ENCODE measurements around the gene BACH2.

The BACH2 gene

DNA sequence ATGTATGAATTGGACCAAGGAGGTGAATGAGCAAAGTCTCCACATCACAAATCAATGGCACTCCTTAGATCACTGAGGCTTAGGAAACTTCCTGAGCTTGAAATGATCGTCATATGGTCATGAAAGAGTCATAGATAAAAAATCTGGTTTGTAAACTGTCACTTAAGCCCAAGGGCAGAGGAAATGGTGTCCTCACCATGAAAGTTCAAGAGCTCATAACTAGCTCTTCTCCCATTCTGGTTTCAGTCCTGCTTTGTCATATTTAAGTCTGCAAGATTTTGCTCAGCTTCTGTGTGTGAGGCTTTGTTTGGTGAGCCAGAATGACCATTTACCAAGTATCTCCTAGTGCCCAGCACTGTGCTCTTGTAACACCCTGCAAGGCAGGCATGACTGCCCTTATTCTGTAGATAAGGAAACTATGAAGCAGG lies 341.9 kb downstream of the BACH2 start:
- no peak for DNase-seq

DNA sequence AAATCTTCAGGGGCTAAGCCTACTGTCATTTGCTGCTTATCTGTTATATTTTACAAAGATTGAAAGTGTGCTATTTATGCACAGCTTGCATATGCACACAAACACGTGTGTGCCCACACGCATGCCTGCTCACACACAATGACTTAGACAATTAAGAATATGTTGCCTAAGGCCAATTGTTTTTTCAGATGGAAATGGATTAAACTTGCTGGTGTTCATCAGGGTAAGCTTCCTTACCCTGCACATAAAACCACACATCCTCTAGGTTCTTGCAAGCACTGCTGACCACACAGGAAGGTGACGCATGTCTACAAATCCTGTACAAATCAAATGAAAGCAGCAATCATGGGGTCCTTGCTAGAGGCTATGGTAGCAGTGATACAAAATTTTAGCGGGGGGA lies 344.0 kb downstream of the BACH2 start:
- DNase-seq: peak; percentile 75

DNA sequence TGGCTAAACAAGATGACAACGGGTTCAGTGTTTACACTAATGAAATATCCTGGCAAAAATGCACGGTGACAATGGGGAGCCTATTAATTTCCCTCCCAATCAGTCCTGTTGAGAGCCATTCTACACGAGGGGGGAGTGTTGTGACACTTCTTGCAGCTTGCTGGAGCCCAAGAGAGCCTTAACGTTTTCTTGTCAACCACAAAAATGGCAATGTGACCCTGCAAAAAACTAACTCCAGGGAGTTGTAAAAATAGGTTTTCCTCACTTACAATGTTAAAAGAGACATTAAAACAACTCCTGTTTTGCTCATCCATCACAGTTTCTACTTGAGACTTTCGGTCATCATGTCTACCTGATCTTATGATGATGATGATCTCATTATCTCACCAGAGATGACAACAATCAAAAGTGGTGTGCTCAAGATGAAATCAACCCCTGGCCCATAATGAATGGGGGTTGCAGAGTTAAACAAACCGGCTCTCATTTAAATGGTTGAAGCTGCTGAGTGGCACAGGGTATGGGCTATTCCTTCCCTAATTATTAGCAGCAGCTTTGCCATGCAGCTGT lies 344.5 kb downstream of the BACH2 start:
- no peak for DNase-seq

DNA sequence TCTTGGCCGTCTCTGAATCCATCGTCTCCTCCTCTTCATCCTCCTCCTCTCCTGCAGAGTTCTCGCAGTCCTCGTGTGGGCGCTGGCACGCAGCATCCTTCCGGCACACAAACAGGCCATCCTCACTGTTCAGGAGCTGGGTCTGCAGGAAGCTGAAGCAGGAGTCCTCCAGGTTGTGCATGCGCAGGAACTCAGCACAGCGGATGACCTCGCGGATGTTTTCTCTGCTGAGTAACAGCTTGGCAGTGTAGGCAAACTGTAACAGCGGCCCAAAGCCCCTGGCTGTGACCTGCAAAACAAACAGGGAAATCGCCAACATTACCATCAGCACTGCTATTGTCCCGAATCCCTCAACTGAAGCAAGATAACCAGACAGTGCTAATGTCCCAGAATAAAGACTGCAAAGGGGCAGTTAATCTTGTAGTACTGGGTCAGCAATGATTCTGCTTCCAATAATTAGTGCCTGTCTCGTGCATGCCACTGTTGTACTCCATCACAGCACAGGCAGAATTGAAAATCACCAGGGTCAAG lies 345.0 kb downstream of the BACH2 start:
- DNase-seq: no peak

DNA sequence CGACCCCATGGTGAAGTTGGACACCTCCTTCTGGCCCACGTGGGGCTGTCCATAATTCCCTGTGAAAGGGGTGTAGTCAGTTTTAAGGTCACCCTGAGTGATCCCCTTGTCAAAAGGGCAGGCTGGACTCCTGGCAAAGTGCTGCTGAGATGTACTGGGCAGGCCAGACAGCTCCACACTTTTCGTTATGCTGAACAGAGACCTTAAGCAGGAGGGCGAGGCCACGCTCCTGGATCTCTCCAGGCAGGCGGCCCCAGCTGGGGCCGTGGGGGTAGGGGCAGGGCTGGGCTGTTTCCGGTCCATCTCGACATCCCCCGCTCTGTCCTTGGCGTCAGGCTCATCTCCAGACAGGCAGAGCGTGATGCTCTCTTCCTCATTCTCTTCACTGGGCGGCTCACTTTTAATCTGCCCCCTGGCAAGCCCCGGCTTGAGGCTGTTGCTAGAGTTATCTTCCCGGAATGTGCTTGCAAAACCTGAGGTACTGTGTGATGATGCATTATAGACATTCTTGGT lies 345.7 kb downstream of the BACH2 start:
- no peak for DNase-seq

DNA sequence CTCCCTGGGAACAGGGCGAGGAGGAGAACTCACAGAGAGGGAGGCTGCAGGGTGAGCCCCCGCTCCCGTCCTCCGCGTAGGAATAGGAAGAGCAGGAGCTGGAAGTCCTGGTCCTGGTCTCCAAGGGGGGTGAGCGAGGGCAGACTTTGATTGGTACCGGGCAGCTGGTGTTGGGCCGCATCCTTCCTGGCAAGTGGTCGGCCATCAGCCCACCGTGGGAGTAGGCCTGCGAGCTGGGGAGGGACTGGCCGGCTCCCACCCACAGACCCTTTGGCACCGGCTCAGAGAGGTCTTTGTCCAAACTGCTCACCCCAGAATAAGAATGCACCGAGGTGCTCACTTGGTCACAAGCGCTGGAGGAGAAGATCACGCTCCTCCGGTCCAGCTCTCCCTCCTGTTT lies 346.2 kb downstream of the BACH2 start:
- DNase-seq: no peak

DNA sequence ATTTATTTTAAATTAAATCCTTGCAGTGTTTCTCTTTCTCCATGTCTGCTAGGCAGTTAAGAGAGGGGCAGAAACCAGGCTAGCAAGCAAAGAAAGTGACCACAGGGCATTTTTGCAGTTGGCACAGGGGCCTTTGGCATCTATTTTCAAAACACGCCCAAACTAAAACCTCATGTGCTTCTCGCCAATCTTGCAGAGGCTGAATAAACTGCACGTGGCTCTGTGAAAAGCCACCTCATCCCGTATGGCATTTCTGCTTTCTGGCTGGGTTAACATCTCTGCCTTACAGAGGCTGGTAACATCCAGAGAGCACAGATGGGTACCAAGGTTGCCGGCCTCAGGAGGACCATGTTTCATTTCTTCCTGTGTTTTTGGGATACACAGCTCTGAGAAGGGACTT lies 347.8 kb downstream of the BACH2 start:
- DNase-seq: no peak

DNA sequence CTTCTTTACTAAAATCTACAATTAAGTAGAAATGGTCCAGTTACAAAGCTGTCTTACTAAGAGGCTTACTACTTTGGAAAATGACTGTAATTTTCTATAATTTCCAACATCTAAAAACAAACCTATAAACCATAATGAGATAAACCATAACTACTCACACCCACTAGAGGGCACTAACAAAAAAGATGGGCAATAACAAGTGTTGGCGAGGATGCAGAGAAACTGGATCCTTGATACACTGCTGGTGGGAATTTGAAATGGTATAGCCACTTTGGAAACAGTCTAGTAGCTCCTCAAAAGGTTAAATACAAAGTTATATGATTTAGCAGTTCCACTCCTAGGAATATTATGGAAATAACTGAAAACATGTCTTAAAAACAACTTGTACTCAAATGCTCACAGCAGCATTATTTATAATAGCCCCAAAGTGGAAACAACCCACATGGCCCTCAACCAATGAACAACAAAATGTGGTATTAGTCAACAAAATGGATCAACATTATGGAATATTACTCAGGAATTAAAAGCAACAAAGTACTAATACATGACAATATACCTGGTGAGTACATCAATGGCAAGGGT lies 351.7 kb downstream of the BACH2 start:
- peak; percentile 42 for DNase-seq

DNA sequence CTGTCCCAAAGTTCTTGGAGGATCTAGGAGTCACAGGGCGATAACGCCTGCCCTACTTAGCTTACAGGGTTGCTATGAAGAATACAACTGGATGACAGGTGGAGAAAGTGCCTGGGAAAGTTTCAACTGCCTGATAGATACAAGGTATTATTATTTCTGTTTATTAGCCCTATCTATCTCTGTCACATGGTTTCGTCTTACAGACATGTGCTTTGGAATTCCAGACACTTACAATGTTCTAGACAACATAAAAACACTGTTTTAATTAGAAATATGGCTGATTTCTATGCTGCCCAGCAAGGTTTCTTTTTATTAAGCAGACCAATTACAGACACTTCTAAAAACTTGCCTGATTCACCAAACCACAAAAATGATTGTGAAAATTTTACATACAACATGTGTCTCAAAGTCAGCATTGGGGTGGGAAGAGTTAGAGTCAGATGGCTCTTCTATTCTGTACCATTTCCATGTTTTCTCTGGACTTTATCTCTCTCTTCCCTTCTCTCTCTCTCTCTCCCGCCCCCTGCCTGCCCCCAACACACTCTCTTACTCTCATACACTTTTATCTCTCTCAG lies 352.4 kb downstream of the BACH2 start:
- no peak for DNase-seq

DNA sequence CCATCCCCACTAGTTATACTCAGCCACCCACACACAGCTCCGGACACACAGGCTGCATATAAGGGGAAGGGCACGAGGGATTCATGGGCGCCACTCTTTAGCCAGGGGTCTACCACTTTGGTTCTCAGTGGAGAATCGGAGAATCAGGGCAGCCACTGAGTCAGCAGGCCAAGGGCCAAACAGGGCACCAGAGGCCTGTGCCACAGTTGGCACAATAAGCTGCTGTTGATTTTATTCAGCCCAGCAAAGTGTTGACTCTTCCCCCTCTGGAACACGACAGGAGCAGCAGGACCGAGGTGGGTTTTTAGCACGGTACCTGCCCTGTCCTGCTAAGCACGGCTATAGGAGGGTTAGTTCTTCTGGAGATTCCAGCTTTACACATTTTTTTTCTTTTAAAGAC lies 354.0 kb downstream of the BACH2 start:
- no peak for DNase-seq

DNA sequence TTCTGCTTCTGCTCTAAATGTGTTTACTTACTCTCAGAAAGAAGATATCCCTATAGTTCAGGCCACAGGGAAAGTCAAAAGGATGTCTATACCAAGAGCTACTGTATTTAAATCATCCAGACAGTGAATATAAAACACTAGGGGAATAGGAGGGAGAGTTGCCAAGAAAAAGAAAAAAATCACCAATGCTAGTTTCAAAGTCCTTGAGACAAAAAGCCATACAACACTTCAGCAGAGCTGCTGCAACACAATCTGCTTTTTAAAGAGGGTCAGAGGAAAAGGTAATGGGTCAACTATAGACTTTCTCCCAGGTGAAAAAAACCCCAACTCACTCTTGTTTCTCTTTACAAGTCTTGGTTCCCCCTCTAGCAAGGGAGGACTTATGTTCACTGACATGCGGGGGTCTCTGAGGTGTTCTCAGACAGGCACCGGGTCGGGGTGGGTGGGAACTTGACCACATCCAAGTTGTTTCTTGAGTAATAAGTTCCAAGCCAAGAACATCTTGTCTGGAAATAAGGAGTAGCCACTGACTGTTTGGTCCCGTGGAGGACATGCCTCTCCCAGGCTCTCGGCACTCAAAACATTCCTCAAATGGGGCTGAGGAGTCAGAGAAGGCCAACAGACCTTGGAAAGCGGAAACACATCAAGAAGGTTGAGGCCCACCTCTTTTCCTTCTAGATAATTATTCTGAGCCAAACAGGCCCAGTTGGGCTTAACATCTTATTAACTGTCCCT lies 354.7 kb downstream of the BACH2 start:
- DNase-seq: no peak

DNA sequence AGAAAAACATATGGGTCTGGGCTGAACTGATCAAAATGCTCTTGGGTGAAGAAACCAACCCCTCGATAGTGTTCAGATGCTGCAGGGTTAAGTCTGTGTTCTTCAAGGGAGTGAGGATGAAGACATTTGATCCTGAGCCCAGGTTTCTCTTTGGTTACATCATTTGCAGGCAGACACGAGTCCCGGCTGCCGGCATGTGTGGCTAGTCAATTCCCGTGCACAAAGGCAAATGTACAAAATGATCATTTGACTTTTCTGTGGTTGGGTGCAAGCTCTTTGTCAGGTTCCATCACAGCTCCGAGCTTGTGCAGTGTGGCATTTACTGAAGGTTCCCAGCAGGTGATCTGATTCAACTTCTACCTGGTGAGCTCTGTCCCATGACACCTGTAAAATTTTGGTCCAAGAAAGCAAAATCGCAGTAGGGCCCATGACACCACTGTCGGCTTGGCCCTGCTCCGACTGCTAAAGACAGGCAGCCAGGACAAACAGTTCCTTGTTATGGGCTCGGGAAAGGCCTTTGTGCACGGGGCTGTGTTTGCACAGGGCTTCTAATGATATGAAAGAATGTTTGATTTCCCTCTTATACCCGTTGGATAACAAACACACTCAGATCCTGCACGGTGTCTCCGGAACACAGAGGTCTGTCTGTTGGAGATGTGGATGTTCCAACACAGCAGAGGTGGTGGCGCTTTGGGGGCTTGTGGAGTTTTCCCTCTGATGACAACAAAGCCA lies 355.4 kb downstream of the BACH2 start:
- DNase-seq: no peak

DNA sequence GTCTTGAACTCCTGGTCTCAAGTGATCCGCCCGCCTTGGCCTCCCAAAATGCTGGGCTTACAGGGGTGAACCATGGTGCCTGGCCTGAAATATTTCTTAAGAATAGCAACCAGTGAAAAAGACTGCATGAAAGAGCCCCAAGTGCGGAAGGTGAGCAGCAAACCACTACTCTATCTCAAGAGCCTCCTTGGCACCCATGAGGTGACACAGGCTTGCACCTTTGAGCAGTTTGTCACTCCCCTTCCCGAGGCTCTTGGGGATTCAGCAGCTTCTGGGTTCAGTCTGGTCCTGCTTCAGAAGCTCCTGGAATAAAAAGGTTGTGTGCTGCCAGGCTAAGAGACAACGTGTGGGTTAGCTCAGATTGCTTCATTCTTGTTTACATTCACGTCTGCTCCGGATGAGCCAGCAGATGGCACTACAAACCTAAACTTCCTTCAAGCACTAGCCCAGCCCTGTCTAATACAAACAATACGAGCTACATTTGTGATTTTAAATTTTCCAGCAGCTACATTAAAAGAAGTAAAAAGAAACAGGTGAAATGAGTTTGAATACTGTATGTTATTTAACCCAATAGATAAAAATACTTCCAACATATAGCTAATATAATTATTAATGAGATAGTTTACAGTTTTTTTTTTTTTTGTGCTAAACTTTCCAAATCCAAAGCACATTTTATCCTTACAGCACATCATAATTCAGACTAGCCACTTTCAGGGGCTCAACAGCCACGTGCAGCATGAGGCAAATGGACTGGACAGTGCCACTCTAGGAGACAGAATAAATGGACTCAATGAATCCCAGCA lies 356.2 kb downstream of the BACH2 start:
- peak; percentile 78 for DNase-seq

DNA sequence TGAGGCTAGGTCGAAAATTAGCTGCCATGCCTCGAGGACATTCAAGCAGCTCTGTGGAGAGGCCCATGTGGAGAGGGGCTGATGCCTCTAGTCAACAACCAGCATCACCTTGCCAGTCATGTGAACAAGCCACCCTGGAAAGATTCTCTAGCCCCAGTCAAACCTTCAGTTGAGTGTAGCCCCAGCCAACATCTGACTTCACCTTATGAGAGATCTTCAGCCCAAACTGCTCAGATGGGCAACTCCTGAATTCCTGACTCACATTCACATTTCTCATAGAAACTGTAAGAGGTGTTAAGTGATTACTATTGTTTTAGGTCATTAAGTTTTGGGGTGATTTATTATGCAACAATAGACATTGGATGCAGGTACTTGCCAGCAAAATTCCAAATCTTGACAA lies 357.5 kb downstream of the BACH2 start:
- DNase-seq: no peak

DNA sequence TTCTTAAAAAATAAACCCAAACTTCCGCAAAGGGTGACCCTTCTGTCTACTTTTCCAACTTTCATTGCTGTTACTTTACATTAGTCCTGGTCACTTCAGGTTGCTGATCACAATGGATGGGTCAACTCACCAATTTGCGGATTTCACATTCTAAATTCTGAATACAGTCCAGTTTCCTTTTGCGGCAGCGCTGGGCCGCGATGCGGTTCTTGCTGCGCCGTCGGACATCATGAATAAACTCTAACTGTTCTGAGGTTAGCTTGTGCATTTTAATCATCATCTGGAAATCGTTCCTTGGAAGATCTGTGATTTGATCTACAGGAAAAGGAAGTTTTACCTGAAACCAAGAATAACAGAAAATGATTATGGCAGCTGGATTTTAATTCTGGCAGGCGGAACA lies 358.6 kb downstream of the BACH2 start:
- DNase-seq: no peak

DNA sequence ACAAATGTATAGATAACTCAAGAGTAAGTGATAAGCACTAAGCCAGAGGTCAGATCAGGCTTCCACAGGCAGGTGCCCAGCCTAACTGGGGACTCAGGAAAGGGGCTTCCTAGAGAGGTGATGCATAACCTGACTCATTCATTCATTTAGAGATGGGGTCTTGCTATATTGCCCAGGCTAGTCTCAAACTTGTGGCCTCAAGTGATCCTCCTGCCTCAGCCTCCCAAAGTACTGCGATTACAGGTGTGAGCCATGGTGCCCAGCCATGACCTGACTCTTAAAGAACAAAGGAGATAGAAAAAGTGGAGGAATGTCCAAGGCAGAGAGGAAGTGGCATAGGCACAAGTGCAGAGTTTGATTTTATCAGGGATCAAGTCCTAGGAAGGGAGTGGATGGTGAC lies 360.5 kb downstream of the BACH2 start:
- DNase-seq: no peak

DNA sequence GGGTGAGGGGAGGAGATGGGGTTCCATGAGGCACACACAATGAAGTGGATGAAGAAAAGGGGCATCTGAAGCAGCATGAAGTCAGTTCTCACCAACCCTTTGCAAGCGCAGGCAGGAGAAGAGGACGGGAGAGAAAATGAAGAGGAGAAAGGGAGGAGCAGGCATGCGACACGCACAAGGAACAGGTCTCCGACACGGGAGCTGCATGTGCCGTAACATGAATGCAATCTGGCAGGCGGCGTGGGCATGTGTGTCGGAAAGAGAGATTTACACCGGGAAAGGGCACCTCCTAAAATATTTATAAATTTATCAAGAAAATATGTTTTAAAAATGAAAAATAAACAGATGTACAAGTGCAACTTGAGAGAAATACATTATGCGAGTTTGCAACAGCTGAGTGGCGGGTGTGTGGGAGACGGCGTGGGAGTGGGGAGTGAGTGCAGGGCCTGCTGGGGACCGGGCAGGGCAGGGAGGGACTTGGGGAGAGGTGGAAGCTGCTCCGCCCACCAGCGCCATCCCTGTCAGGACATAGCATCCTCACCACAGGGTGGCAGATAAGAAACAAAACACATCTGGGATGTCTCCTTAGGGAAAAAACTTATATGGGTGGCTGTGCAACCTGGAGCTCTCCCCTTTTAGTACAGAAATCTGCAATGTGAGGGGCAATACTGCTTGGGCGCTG lies 361.8 kb downstream of the BACH2 start:
- DNase-seq: no peak

DNA sequence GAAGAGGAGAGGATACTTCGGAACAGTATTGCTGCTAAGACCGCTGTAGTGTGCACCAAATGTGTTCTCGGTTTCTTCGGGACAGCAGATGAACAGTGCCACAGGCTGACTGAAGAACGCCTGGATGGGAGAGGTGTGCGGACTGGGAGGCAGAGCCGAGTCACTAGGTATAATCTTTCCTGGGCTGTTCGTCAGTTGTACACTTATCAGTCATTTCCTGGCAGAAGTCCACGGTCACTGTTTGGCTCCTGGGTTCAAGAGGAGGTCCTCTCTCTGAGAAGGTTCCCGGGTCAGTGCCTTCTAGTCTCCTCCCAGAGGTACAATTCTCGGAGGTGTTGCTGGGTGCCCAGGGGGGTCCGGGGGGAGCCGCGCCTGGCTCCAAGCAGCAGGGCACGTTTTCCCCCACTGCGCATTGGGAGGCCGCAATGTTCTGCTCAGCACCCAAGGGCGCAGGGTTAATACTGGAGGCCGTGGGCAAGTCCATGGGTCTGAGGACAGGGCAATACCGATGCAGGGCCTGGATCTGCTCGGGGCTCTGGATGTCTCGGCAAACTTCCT lies 364.3 kb downstream of the BACH2 start:
- no peak for DNase-seq

DNA sequence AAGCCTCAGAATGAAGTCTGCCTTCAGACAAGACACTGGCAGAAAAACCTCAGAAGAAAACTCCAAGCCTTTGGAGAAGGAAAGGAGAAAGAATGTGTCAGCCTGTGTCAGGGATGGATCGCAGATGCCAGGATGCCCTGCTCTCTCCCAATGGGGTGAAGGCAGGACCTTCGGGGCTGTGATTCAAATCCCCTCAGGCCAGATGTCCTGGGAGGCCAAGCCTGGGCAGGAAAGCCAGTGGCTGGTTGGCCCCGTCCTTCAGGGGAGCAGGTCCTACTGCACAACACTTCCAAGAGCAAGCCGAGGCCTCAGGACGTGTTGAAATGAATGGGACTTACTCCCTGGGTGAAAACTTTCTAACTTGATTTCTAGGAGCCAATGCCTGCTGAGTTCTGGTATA lies 365.9 kb downstream of the BACH2 start:
- DNase-seq: no peak

DNA sequence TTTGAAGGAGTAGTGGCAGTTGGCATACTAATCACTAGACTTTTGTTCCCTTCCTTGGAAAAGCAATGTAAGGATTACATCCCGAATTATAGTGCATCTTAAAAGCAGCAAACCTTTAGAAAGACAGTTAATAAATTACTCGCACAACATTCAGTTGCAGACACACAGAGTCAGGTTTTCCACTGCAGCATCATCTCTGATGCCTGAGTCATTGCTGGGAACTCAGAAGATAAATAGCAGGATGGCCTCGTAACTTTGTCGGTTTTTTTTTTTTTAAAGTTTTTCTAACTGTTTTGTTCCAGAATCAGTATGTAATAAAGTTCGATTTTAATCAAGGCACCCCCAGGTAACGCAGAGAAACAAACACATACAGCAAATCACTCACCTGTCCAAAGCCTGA lies 368.0 kb downstream of the BACH2 start:
- no peak for DNase-seq
